Panc1 (cell line): Measurements from ENCODE around the gene BTG2. TPM values are rescaled to one million over a fixed set of nuclear protein-coding genes. Genes with fewer than 3 reads are reported as not detected.
A peak's percentile ranks its signal among the peaks of the same experiment; 100 is the strongest.

Experiments
- ATAC-seq: fragments of 200-7000 bp; cut with Tn5 transposase; 2 replicates; pipeline ENCODE4 v1.9.1; 2020; ENCODE audit warnings: mild to moderate bottlenecking, moderate library complexity
- BruUV-seq: library from RNA; stranded (reverse); fragments of 400-500 nt; replicated peaks from 2 replicates; lab custom pipeline; 2021; lab: Mats Ljungman, UMichigan
- CTCF ChIA-PET: fragments of 300-600 bp; sonication (Branson Sonifier 250); formaldehyde crosslinking; loops from one replicate; lab custom pipeline; 2022; ENCODE audit warnings: antibody characterized with exemption; lab: Charles Lee
- POLR2A ChIA-PET: fragments of 300-600 bp; sonication (Branson Sonifier 250); formaldehyde crosslinking; loops from one replicate; lab custom pipeline; 2022; ENCODE audit warnings: antibody characterized with exemption; lab: Charles Lee
- DNase-seq: peaks from one replicate; pipeline ENCODE4 v3.0.0-alpha.2; 2010; ENCODE audit warnings: low read depth, low spot score
- H3K27ac ChIP-seq: 2 replicates; pipeline ENCODE4 v1.5.1; 2011; ENCODE audit warnings: mild to moderate bottlenecking, low read length, inconsistent platforms
- H3K27me3 ChIP-seq: fragments of 200-500 bp; sonication (Bioruptor generic); 2 replicates; pipeline ENCODE4 v1.6.0; 2014; ENCODE audit warnings: low read length, inconsistent platforms; ENCODE audit not compliant: control insufficient read depth, insufficient read depth
- H3K36me3 ChIP-seq: fragments of 200-500 bp; sonication (Bioruptor generic); 2 replicates; pipeline ENCODE4 v1.5.1; 2014; ENCODE audit warnings: inconsistent platforms, mild to moderate bottlenecking, low read length, moderate library complexity; ENCODE audit not compliant: control insufficient read depth, insufficient read depth
- H3K4me1 ChIP-seq: 2 replicates; pipeline ENCODE4 v1.5.1; 2011; ENCODE audit warnings: inconsistent platforms, mild to moderate bottlenecking, low read length, moderate library complexity; ENCODE audit not compliant: control insufficient read depth, insufficient read depth
- H3K4me3 ChIP-seq, 2 experiments: 2 replicates each; pipeline ENCODE4 v1.5.1; 2011 to 2012; ENCODE audit warnings: low read depth in 2 of 2, low read length in 2 of 2, mild to moderate bottlenecking in 2 of 2, inconsistent platforms in 1 of 2, moderate library complexity in 1 of 2
- H3K9me3 ChIP-seq: fragments of 200-500 bp; sonication (Bioruptor generic); 2 replicates; pipeline ENCODE4 v1.5.1; 2014; ENCODE audit warnings: low read depth, mild to moderate bottlenecking, inconsistent platforms, low read length, moderate library complexity; ENCODE audit not compliant: control insufficient read depth, insufficient read depth
- CTCF ChIP-seq: fragments of 450-650 bp; IDR thresholded peaks from 2 replicates; pipeline ENCODE4 v1.5.1; 2017; ENCODE audit warnings: mild to moderate bottlenecking
- POLR2AphosphoS5 ChIP-seq: IDR thresholded peaks from 2 replicates; pipeline ENCODE4 v1.6.1; 2012; ENCODE audit warnings: mild to moderate bottlenecking, low read depth, low read length, moderate library complexity
- SIN3A ChIP-seq: IDR thresholded peaks from 2 replicates; pipeline ENCODE4 v1.6.1; 2012; ENCODE audit warnings: low read depth, mild to moderate bottlenecking, low read length, moderate library complexity, borderline replicate concordance; ENCODE audit not compliant: insufficient read depth
- TCF7L2 ChIP-seq: IDR thresholded peaks from 2 replicates; pipeline ENCODE4 v1.6.1; 2011; ENCODE audit warnings: mild to moderate bottlenecking, low read depth, low read length, inconsistent platforms
- in situ Hi-C: cut with HindIII; loops from 2 replicates; pipeline ENCODE4 v1.10.0; 2016; ENCODE audit warnings: low sequenced_read_pairs, low pct_unique_long_range_greater_than_20kb
- intact Hi-C: fragments of 100-400 bp; cut with micrococcal nuclease; formaldehyde crosslinking; loops from one replicate; pipeline ENCODE4 v1.10.0; 2022; ENCODE audit not compliant: unreplicated experiment
- total RNA-seq: library from RNA; stranded (reverse); gene quantifications from one replicate; pipeline ENCODE4 v1.2.1, GENCODE V29; 2021; ENCODE audit not compliant: unreplicated experiment
- TF ChIP-seq, protein P1 (sequence below), 2 experiments: IDR thresholded peaks; 2 replicates each; pipeline ENCODE4 v1.6.1; 2011 to 2012; ENCODE audit warnings: low read depth in 2 of 2, control low read depth in 1 of 2, low read length in 1 of 2, mild to moderate bottlenecking in 1 of 2, moderate library complexity in 1 of 2; ENCODE audit not compliant: insufficient read depth in 1 of 2

The BTG2 gene
- total RNA-seq, 1 experiment from 2014 or later, result 6.1 TPM

DNA sequence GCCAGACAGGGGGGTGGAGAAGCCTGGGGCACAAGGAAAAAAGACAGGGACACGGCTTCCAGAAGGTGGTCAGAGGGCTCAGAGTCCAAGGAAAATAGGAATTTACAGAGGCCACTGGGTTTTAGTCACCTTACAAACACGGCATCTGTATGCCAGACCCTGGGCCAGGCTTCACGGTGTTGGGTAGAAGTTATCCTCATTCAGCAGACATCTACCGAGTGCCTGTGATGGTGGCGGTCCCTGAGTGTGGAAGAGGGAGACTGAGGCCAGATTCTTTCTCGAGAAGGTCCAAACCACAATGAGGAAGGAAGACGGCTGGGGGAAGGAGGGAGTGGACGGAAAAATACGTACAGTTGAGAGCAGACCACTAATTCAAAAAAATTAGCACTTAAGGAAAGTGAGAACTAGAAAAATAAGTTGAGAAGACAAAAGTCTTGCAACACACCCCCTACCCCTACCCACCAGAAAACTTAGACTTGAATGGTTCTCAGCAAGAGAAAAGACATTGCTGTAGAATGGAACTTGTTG, 864 bp upstream of the BTG2 start:
- in situ Hi-C loops (no loop called here), intact Hi-C loops (no loop called here)
- H3K27ac ChIP-seq, result peak overlapping the region; percentile 81
- DNase-seq (no peak), ATAC-seq (no peak)
- H3K36me3 ChIP-seq, result no peaks in the 10 kb centered on the region
- BruUV-seq, result no TSS peak
- H3K4me1 ChIP-seq, result peaks cover 4% of the 10 kb centered on the region; the same call in 1 of the 2 replicates
- POLR2A ChIA-PET, result no interaction called here
- CTCF ChIA-PET, result no interaction called here
- peaks cover 6% of the 10 kb centered on the region for H3K27me3 ChIP-seq
- H3K9me3 ChIP-seq, result no peaks in the 10 kb centered on the region
- no peak for TF ChIP-seq TCF7L2
- TF ChIP-seq SIN3A, result no peak
- no peak for TF ChIP-seq POLR2AphosphoS5
- no peak for TF ChIP-seq CTCF
- TF ChIP-seq, protein P1, sequence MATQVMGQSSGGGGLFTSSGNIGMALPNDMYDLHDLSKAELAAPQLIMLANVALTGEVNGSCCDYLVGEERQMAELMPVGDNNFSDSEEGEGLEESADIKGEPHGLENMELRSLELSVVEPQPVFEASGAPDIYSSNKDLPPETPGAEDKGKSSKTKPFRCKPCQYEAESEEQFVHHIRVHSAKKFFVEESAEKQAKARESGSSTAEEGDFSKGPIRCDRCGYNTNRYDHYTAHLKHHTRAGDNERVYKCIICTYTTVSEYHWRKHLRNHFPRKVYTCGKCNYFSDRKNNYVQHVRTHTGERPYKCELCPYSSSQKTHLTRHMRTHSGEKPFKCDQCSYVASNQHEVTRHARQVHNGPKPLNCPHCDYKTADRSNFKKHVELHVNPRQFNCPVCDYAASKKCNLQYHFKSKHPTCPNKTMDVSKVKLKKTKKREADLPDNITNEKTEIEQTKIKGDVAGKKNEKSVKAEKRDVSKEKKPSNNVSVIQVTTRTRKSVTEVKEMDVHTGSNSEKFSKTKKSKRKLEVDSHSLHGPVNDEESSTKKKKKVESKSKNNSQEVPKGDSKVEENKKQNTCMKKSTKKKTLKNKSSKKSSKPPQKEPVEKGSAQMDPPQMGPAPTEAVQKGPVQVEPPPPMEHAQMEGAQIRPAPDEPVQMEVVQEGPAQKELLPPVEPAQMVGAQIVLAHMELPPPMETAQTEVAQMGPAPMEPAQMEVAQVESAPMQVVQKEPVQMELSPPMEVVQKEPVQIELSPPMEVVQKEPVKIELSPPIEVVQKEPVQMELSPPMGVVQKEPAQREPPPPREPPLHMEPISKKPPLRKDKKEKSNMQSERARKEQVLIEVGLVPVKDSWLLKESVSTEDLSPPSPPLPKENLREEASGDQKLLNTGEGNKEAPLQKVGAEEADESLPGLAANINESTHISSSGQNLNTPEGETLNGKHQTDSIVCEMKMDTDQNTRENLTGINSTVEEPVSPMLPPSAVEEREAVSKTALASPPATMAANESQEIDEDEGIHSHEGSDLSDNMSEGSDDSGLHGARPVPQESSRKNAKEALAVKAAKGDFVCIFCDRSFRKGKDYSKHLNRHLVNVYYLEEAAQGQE (IDR thresholded peaks at IDR 0.05; ENCODE audit: insufficient read depth in 1 of 2, low read depth in 2 of 2, low read length in 1 of 2), result no peak
- H3K4me3 ChIP-seq, result peak overlapping the region; percentile 75 to 77

GRCh38 chr1:203305809-203306088, 430 bp downstream of the BTG2 start:
- CTCF ChIA-PET, result no interaction called here
- in situ Hi-C loops (no loop called here), intact Hi-C loops (no loop called here)
- Histone ChIP-seq H3K27ac (peak overlapping the region; percentile 61), H3K4me1 (peaks cover 4% of the 10 kb centered on the region; the same call in 1 of the 2 replicates), H3K9me3 (no peaks in the 10 kb centered on the region), H3K27me3 (peaks cover 5% of the 10 kb centered on the region), H3K36me3 (no peaks in the 10 kb centered on the region), H3K4me3 (peak overlapping the region; percentile 75 to 77)
- TF ChIP-seq SIN3A (no peak), TCF7L2 (no peak), POLR2AphosphoS5 (no peak), CTCF (no peak)
- TF ChIP-seq, protein P1 (IDR thresholded peaks at IDR 0.05; ENCODE audit: insufficient read depth in 1 of 2, low read depth in 2 of 2, low read length in 1 of 2), result no peak
- DNase-seq (no peak), ATAC-seq (peak; percentile 27)
- POLR2A ChIA-PET, result no interaction called here
- BruUV-seq, result no TSS peak
